ENCODE data around the gene R3HDM2.

- peak; percentile 65 for TF ChIP-seq CTCF (conservative IDR thresholded peaks at IDR 0.05; ENCODE audit: low read length)
- TF ChIP-seq EZH2phosphoT487 (IDR thresholded peaks at IDR 0.05; ENCODE audit: borderline replicate concordance) = no peak
These were observed 153.8 kb downstream of the R3HDM2 start for GRCh38 chr12:57276935-57277563.
